HT-29 (cell line): ENCODE results near the gene OAF. TPM values are rescaled to one million over a fixed set of nuclear protein-coding genes. Genes with fewer than 3 reads are reported as not detected.
"Not testable (repeated sequence)": the region's sequence is repeated elsewhere in the genome, so short reads cannot be mapped to it uniquely, and the experiment has no call there.

Source experiments
- DNase-seq: peaks from one replicate; pipeline ENCODE4 v3.0.0-alpha.2; 2015; ENCODE audit warnings: low spot score
- total RNA-seq: library from RNA; depleted of rRNA; stranded (reverse); fragments of >200 nt; shearing (Covaris generic); gene quantifications from 2 replicates; pipeline ENCODE4 v1.2.3, GENCODE V29; 2014

OAF gene
- total RNA-seq, 1 experiment from 2014 or later: 87.3 TPM

DNA sequence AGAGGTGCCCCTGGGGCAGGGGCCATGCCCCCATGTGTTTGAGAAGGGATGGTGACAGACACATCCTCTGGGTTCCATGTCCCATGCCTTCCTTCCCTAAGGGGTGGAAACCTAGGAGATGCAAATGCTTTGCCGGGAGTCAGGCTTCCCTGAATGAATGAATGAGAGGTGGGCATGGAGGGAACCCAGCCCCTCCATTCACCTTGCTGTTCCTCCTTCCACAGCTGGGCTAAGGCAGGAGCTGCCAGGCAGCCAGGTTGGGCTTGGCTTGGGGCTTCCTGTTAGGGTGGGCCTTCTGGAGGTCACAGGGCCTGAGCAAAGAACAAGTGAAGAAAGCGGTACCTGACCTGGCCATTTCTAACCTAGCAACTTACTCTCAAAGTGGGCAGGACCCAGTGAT lies 30.0 kb downstream of the OAF start:
- DNase-seq: no peak

DNA sequence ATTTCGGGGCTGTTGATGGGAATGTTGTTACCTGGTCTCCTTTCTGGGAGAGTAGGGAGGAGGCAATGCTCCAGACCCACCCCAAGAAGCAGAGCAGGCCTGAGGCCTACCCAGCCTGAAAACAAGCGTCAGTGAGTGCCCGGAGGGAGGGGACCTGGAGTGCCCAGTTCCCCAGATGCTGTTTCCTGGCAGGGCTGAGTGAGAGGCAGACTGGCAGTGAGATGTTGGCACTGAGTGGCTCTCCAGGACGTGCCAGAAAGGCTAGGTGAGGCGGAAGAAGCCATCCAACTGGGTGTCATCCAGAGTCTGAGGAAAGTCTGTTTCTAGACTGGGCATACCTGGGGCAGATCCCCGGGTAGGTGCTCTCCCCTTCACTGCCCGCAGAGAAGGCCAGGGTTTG lies 30.4 kb downstream of the OAF start:
- no peak for DNase-seq

DNA sequence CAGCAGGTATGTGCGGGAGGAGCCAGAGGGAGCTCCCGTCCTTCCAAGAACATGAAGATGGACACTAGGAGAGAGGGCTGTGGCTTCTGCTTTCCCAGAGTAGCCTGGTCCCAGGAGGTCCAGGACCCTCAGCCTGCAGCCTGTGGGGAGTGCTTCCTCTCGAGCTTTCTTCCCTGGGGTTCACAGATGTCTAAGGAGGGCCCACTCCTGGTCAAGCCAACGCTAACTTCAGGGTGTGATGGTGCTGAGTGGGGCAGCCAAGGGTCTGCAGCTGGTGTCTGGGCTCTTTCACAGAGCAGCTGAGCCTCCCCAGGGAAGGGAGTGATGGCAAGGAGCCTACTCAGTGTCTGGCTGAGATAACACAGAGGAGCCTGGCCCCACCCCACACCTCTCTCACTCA lies 32.4 kb downstream of the OAF start:
- DNase-seq: no peak

DNA sequence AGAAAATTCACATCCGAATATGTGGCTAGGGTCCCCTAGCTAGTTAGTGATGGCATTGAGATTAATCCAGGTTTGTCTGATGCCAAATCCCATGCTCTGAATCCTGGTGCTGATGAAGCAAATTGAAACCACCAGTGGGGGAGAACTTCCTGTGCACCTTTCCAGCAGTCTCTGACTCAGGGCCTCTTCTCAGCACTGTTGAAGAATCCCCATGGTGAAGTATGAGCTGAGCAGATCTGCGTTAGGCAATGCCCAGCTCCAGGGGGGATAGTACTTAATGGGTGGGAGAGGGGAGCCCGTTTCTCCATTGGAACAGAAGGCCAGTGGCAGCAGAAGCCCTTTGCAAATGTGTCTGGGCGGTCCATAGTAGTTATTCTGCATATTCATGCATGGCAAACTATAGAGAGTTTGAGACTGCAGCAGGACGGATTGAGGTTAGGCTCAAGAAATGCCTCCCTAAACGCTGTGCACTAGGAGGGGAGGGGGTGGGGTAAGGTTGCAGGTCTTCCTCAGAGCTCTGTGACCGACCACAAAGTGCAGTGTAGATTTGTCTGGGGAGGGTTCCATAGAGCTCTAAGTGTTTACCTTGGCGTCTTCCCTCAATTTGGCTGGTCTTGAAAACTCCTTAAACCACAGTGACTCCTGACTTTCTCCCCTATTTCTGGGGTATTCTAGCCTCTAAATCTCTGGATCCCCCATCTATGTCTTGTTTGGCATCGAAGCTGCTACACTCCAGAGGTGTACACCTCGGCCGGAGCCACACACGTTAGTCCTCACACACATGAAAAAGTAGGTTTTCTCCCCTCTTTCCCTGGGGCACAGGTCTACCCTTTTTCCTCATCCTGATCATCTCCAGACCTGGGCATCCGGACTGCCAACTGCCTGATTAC lies 33.9 kb downstream of the OAF start:
- no peak for DNase-seq

DNA sequence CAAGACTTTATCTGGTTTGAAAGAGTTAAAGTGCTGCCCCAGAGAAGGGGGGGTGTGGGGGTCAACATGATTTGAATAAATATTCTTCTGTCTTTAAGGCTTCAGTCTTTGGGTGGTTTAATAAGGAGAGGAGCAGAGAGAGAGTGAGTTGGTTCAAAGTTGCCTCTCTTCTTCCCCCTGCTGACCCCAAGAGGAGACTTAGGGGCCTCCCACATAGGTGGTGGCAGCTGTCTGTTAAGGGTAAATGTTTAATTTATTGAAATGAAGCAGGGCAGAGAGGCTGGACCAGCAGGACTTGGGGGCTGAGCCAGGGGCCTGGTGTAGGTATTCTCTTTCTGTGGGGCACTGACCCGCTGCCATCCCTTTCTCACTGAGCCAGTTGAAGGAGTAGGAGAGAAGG lies 34.6 kb downstream of the OAF start:
- no peak for DNase-seq

DNA sequence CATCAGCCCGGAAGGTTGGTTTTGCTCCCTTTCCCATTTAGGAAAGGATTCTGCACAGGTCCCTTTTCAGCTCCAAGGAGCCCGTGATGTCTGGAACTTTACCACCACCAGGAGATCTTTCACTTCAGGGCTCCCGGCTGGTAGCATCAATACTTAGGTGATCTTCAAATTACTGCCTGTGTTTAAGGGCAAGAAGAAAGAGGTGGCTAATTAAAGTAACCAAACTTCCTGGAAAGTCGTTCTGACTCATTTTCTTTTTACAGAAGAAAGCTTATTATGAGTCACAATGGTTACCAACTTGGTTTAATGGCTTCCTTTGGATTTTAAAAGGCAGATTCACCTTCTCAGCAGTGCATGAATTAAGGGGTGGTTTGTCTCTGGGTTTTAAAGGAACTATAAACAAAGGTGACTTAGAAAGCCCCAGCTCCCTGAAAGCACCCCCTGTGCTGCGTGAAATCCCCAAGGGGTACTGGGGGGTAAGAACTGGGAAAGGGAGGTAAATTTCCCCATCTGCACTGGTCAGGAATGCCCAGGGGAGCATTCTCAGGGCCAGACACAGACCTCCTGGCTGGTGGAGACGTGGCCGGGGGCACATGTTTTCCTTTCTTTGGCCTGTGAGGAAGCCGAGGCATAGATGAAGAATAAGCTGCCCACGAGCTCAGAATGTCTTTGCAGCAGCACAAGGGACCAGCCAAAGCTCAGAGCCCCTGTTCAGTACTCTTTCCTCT lies 37.9 kb downstream of the OAF start:
- DNase-seq: peak; percentile 43

DNA sequence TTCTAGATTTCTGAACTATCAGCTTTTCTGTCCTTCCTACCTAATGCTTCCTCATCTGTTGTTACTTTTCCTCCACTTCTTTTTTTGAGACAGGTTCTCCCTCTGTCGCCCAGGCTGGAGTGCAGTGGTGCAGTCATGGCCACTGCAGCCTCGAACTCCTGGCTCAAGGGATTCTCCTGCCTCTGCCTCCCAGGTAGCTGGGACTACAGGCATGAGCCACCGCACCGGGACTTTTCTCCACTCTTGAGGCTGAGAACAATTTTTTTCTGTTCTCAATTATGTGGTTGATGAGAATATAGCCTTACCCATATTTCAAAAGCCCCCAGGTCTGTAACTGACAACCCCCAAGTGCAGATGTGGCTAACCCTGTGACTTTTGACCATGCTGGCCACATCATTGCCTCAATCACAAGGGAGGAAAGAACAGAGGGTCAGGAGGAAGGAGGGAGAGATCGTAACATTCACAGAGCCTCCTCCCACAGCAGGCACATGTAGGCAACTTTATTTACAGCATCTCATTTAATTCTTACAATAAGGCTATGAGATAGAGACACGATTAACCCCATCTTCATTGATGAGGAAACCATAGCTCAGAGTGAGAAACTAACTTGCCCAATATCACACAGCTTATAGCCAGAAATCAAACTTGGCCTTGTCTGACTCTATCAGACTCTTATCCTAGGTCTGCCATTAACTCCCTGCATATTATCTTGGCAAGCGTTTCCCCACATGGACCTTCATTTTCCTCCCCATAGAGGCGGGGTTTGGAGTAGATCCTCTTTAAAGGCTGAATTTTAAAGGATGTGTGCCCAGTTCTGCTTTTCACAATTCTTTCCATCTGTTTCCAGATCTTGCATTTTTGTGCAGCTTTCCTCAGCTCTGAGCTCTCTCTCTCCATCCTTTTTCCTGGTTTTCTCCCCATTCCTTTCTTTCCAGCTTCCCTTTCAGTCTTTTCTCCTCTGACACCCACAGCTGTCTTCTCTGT lies 38.7 kb downstream of the OAF start:
- DNase-seq: no peak

DNA sequence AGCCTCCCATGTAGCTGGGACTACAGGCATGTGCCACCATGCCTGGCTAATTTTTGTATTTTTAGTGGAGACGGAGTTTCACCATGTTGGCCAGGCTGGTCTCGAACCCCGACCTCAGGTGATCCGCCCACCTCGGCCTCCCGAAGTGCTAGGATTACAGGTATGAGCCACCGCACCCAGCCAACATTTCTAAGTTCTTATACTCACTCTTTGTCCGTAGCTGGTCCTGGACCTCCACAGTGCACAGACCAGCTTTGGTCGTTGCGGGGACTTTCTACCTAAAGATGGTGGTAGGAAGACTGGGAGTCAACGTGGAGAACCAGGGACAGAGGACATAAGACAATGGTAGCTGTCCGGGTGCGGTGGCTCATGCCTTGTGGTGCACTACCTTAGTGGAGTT lies 42.5 kb downstream of the OAF start:
- not testable (repeated sequence) for DNase-seq

DNA sequence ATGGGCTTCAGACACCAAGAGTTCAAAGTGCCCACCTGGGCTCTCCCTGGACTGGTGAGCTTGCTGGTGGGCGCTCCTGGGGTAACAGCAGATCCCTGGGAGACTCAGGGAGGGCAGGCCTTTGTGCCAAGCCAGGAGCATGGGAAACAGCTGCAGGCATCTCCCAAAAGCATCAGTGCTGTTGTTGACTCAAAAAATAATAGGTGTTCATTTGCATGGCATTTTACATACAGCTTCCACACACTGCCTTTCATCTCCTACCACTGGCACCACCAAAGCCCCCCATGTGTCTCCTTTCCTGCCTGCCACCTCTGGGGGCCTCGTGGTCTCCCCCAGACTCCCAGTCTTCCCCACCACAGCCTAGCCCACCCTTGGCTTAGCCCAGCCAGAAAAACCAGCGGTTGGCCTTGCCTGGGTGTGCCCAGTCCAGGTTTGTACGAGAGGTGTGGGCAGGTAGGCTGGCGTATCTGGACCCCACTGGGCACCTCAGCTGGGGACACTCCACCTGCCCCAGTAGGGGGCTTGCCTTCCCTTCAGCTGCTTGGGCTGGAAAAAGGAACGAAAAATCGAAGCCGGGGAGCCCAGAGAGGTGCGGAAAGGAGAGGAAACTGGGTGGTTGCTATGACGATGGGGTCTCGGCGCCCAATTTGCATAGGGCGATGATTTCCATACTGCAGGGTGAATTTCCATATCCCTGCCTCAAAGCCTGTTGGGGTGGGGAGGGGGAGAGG lies 44.1 kb downstream of the OAF start:
- DNase-seq: no peak

DNA sequence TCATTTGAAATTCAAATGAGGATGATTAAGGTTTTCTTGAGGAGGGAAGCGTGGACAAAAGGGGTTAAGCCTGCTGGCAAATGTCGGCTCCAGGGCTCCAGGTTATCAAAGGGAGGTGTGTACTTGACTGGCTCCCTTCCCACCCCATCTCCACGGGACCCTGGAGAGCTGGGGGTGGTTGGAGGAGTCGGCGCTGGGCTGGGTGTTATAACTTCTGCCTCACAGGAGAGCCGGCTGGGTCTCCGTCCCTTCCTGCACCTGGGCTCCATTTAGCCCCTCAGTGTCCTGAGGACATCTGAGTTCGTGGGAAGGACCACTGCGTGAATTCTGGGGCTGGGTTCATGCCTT lies 44.7 kb downstream of the OAF start:
- DNase-seq: no peak

DNA sequence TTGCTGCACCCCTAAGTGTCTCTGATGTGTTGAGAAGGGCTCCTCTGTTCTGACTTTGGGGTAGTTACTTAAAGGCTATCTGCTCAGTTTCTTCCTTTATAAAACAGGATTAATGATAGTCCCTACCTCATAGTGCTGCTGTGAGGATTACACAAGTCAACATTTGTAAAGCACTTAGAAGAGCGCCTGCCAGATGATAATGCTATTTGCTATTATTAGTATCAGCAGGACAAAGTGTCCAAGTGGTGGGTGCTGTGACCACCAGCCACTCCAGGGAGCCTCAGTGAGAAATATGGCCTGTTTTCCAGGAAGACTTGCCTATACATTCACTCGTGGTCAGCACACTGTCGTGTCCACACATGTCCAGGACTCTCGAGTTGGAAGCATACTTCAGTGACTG lies 45.3 kb downstream of the OAF start:
- DNase-seq: no peak

DNA sequence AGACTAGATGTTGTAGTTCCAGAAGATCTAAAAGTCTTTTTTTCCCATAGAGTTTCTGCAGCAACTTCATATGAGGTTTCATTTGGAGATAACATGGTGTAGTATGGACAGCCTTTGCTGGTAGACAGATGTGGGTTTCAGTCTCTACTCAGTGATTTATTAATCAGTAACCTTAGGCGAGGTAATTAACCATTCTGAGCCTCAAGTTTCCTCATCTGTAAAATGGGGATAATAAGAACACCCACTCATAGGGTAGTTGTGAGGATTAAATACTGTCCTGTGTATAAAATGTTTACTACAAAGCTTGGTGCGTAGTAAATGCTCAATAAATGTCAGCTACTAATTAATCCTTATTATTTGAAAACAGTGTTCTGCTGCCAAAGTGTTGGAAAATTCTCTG lies 45.9 kb downstream of the OAF start:
- no peak for DNase-seq

DNA sequence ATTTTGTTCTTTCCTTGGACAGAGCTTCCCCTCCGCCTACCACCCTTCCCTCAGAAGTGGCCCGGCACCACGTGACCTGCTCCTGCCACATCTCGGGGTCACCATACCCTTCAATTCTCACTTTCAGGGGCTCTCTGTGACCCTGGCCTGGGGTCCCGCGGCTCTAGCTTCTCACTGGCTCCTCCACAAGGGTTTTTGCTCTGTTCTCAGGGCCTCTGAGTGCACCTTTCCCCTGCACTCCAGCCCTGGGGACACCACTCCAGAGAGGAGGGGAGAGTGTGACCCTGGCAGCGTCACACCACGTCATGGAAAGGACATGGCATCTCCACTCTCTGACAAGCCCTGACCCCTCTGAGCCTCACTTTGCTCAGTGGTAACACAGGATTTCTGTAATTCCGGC lies 46.5 kb downstream of the OAF start:
- DNase-seq: no peak

DNA sequence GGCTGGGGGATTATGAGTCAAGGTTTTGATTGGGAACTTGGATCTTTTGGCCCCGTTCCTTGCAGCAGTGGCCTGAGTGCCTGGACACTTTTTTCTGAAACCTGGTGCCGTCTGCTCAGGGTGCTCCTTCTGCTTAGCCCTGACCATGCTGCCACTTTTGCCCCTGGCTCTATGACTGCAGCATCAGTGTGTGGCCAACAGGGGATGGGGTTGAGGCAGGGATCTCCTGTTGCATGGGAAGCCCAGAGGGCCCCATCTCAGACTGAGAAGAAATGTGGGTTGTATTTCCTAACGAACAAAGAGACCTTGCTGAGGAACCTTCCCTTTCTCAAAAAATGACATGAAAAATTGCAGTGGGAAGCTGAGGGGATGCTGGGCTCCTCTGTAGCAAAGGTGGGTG lies 47.8 kb downstream of the OAF start:
- no peak for DNase-seq

DNA sequence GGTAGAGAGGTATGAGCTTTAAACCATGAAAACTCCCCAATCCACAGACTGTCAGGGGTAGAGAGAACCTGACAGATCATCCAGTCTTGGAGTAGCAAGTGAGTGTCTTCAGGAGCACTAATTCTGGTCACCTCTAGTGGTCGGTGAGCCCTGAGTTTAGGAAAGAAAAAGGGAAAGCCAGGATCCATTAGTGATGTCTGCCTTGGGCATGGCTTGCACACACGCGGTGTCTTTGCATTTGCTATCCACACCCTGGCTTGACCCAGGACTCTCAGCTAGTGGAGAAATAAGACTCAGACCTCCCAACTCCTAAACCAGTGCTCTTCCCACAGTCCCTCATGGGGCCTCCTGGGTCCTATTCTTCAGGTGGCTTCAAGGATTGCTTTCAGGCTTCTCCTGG lies 48.4 kb downstream of the OAF start:
- no peak for DNase-seq

DNA sequence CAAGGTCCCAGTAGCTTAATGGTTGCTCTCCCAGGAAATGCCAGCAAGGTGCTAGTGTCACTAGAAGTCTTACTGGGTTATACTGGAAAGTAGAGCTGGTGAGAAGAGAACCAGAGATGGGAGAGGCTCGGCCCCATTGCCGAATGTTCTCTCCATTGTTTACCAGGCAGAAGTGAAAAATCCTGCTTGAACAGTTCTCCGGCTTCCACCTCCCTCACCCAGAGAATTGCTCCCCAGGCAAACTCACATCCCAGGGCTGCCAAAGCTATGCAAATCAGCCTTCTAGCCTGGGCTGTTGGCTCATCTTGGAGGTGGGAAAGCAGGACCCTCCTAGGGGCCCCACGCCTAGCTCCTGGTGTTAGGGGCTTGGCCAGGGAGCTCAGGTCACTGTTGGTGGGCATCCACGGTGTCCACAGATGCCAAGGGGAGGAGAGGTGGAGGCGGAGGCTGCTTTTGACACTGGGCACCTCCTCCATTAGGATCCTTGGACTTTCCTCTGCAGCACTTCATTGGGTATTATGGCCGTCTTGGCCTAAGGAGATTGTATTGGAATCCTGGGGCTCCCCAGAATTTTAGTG lies 49.2 kb downstream of the OAF start:
- DNase-seq: no peak

DNA sequence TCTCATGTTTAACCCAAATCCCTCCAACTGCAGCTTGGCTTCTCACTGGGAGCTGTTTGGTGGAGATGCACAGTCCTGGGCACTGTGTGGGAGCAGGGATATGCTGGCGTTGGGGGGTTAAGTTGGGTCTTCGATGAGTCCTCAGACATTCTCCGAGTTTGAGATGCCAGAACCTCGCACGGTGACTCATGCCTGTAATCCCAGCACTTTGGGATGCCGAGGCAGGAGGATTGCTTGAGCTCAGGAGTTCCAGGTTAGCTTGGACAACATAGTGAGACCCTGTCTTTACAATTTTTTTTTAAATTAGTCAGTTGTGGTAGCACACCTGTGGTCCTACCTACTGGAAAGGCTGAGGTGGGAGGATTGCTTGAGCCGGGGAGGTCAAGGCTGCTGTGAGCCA lies 49.8 kb downstream of the OAF start:
- no peak for DNase-seq

DNA sequence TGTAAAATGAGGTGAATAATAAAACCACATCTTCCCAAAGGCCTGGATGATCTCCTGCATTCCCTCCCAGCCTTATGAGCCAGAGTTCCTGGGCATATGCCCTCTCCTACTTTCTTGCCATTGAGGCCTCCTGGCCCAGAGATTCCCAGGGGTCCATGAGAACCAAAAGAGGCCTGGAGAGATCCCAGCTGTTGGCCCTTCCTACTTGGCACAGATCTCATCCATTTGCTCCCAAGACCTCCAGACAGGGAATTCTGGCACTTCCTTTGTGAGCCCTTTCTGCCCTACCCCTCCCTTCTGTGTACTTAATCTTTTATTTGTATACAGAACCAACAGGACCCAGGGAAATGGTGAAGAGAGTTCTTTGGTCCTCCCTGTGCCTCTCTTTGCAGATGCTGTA lies 50.5 kb downstream of the OAF start:
- no peak for DNase-seq

DNA sequence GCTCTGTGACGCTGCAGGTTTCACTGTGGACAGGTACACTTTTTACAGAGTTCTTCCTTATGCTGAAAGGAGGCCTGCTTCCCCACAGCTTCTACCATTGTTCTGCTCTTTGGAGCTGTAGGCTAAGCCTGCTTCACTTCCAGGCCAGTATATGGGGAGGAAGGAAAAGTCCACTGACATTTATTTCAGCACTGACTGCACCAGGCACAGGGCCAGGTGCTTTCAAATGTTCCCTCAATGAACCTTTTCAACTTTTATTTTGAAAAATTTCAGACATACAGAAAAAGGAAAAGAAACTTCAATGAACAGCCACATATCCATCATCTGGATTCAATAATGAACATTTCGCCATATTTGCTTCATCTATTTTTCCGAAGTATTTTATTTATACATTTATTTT lies 51.1 kb downstream of the OAF start:
- DNase-seq: no peak

DNA sequence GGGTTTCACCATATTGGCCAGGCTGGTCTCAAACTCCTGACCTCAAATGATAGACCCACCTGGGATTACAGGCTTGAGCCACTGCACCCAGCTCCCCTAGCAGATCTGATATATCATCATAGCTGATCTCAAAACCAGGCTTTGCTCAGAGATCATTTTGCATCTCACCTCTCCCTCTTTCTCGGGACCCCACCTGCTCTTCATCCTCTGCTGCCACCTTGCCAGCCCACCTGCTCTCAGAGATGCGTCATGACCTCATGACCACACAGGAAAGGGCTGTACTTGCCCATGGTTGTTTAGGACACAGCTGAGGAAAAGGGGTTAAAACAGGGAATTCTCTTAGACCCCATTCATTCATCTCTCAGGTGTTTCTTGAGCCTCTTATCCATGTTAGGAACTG lies 56.5 kb downstream of the OAF start:
- DNase-seq: no peak

DNA sequence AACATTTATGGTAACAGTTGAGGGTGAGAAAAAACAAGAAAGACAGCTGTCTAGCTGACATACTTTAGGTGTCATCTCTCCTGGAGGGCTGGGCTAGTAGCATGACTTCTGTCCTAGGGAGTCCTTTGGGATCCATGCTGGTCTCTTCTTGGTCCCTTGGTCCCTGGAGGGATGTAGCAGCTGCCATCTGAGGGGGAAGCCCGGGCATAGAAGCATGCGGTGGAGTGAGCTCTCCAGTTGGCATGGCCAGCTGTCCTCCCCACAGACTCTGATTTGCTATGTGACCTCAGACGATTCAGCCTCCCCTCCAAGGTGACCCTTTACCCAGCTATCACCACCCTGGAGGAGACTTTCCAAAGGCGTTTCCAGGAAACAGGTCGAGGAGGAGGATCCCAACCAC lies 57.9 kb downstream of the OAF start:
- no peak for DNase-seq
